GM23248 (cell line): ENCODE data around the gene EPHA5.

Experiments used
- EZH2 ChIP-seq: fragments of 200-600 bp; sonication (generic); IDR thresholded peaks from 2 replicates; pipeline ENCODE4 v1.6.1; 2018; ENCODE audit warnings: antibody characterized with exemption, mild to moderate bottlenecking; ENCODE audit not compliant: insufficient read depth, poor library complexity, severe bottlenecking
- EZH2phosphoT487 ChIP-seq: fragments of 200-600 bp; sonication (generic); IDR thresholded peaks from 2 replicates; pipeline ENCODE4 v1.6.1; 2018; ENCODE audit warnings: antibody characterized with exemption, moderate library complexity, mild to moderate bottlenecking, low read depth; ENCODE audit not compliant: insufficient read depth

- no peak for TF ChIP-seq EZH2phosphoT487
- no peak for TF ChIP-seq EZH2
Observed at GRCh38 chr4:65623506-65623905, 46.8 kb downstream of the EPHA5 start.
